Measurements from ENCODE around the gene DTD2. TPM values are rescaled to one million over a fixed set of nuclear protein-coding genes. Genes with fewer than 3 reads are reported as not detected.

The DTD2 gene
- total RNA-seq, 1 experiment from 2014 or later, result 14.8 TPM

- no peak within 1 kb of the TSS for H2BK5ac ChIP-seq (ENCODE audit: insufficient read length, low read length)
- H3K4me1 Mint-ChIP-seq, result peaks cover 14% of the 10 kb centered on the region in 2 experiments
- H3K27ac Mint-ChIP-seq, result peak within 1 kb of the TSS; percentile 81 to 97 (median 93); a peak in 6 of 7 replicates
- H3K4ac ChIP-seq (ENCODE audit: low read depth, low read length), result no peak within 1 kb of the TSS
- peak within 1 kb of the TSS; percentile 60 for H3K9ac ChIP-seq (ENCODE audit: extremely low read depth, insufficient read length, low read length)
- no peak within 1 kb of the TSS for H4K91ac ChIP-seq (ENCODE audit: insufficient read length, low read depth, low read length)
- H2AK5ac ChIP-seq (ENCODE audit: insufficient read length, low read length), result no peak within 1 kb of the TSS
- H3K79me1 ChIP-seq (ENCODE audit: insufficient read depth, low read depth, low read length, poor library complexity, severe bottlenecking), result peaks cover 2% of the 10 kb centered on the region
- DNase-seq, result peak; percentile 95
- no peak within 1 kb of the TSS for H3K56ac ChIP-seq (ENCODE audit: insufficient read length, low read depth, low read length)
- H3K27ac ChIP-seq (ENCODE audit: insufficient read length, low read depth, low read length), result no peak within 1 kb of the TSS
- no peak within 1 kb of the TSS for H2BK12ac ChIP-seq (ENCODE audit: insufficient read length, low read depth, low read length)
- no peaks in the 10 kb centered on the region for H3K27me3 Mint-ChIP-seq (ENCODE audit: low read depth)
- no peaks in the 10 kb centered on the region for H4K20me1 ChIP-seq (ENCODE audit: control insufficient read depth, insufficient read depth, insufficient read length)
- H3K23ac ChIP-seq (ENCODE audit: insufficient read length, low read depth, low read length), result no peak within 1 kb of the TSS
- H3T11ph ChIP-seq (ENCODE audit: low read length), result no peak within 1 kb of the TSS
- H2AFZ ChIP-seq (ENCODE audit: low read length), result peak within 1 kb of the TSS; percentile 95
- peak within 1 kb of the TSS; percentile 18; the same call in 1 of the 2 replicates for H3K14ac ChIP-seq (ENCODE audit: insufficient read depth, low read length)
- peaks cover 0 to 3% (median 0%) of the 10 kb centered on the region in 3 experiments; a peak in 1 of 7 replicates for H3K36me3 Mint-ChIP-seq (ENCODE audit: insufficient read depth in 1 of 3, low read depth in 3 of 3)
- peak within 1 kb of the TSS; percentile 96 to 97 for H3K4me3 Mint-ChIP-seq
- H3K4me2 ChIP-seq (ENCODE audit: insufficient read depth, insufficient read length, low read length), result peak within 1 kb of the TSS; percentile 56
- H3K23me2 ChIP-seq (ENCODE audit: insufficient read length, low read depth, low read length, poor library complexity, severe bottlenecking), result no peaks in the 10 kb centered on the region
- H3K9me3 Mint-ChIP-seq, result no peaks in the 10 kb centered on the region
- no peak within 1 kb of the TSS for H3K18ac ChIP-seq (ENCODE audit: insufficient read length, low read depth, low read length)
- H4K8ac ChIP-seq (replicated peaks; ENCODE audit: insufficient read length, low read depth, low read length), result no peak within 1 kb of the TSS
- no peak within 1 kb of the TSS for H2BK120ac ChIP-seq (ENCODE audit: low read depth, low read length, poor library complexity, severe bottlenecking)
- no CpG with 5 or more reads among the region's 56 CpGs for WGBS (ENCODE audit: extremely low coverage, insufficient read length, low lambda C conversion rate)
- peak; percentile 31; the same call in 2 of the 3 replicates for TF ChIP-seq CTCF (conservative IDR thresholded peaks at IDR 0.05)
- H4K5ac ChIP-seq (ENCODE audit: insufficient read length, low read depth, low read length), result no peak within 1 kb of the TSS
- H3K79me2 ChIP-seq (ENCODE audit: insufficient read depth, low read length), result no peaks in the 10 kb centered on the region
- H3K4me1 ChIP-seq (ENCODE audit: insufficient read depth, low read length), result no peaks in the 10 kb centered on the region
- no peaks in the 10 kb centered on the region for H3K9me3 ChIP-seq (ENCODE audit: control insufficient read depth, low read depth, low read length)
- H2BK20ac ChIP-seq (ENCODE audit: low read depth, low read length, poor library complexity, severe bottlenecking), result no peak within 1 kb of the TSS
- no peak within 1 kb of the TSS for H2BK15ac ChIP-seq (ENCODE audit: low read depth, low read length)
- no peaks in the 10 kb centered on the region for H3K27me3 ChIP-seq (ENCODE audit: insufficient read depth, low read length)
These were observed 36.8 kb downstream of the DTD2 start, which contains the start of gene HEATR5A for GRCh38 chr14:31420319-31421111. Gene HEATR5A, minus strand, starts transcription at chr14:31420550. Its CDS starts 17,575 bp downstream, at chr14:31402975.

Data from H9 (cell line).